ENCODE data around the gene PRRT4. TPM values are rescaled to one million over a fixed set of nuclear protein-coding genes. Genes with fewer than 3 reads are reported as not detected.

Gene PRRT4
- total and polyA plus RNA-seq, 9 of the 15 experiments (the other 6 are each of a cell fraction or from before 2014, with no cell fraction given): not detected

DNA sequence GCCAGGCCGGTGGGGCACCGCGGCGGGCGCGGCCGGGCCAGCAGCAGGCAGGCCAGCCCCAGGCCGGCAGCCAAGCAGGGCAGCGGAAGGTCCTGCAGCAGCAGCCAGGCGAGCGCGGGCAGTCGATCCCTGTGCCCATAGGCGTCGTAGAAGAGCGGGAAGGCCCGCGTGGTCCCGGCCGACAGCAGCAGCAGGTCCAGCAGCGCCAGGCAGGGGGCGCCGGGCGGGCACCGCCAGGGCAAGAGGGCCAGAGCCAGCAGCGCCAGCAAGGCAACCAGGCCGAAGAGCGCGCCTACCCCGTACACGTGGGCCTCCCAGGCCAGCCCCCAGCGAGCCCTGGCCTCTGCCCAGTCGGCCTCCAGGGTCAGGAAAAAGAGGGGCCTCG is 9.3 kb downstream of the PRRT4 start (continued):
- TF ChIP-seq, protein P1, sequence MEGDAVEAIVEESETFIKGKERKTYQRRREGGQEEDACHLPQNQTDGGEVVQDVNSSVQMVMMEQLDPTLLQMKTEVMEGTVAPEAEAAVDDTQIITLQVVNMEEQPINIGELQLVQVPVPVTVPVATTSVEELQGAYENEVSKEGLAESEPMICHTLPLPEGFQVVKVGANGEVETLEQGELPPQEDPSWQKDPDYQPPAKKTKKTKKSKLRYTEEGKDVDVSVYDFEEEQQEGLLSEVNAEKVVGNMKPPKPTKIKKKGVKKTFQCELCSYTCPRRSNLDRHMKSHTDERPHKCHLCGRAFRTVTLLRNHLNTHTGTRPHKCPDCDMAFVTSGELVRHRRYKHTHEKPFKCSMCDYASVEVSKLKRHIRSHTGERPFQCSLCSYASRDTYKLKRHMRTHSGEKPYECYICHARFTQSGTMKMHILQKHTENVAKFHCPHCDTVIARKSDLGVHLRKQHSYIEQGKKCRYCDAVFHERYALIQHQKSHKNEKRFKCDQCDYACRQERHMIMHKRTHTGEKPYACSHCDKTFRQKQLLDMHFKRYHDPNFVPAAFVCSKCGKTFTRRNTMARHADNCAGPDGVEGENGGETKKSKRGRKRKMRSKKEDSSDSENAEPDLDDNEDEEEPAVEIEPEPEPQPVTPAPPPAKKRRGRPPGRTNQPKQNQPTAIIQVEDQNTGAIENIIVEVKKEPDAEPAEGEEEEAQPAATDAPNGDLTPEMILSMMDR (IDR thresholded peaks at IDR 0.05 in 2 of 3, conservative IDR thresholded peaks at IDR 0.05 in 1 of 3; ENCODE audit: insufficient read depth in 2 of 3, low read depth in 1 of 3, low read length in 3 of 3): 0 out of 6 replicates have a peak, but pooled peaks of 1 of the 3 experiments have one; percentile 9
- TF ChIP-seq SMARCE1 (IDR thresholded peaks at IDR 0.05) (no peak), MAFK (IDR thresholded peaks at IDR 0.05; ENCODE audit: low read length) (no peak), ZNF717 (CRISPR knock-in tag; IDR thresholded peaks at IDR 0.05) (no peak), CBX5 (IDR thresholded peaks at IDR 0.05; ENCODE audit: borderline replicate concordance, low read depth) (no peak), GABPB2 (CRISPR knock-in tag; conservative IDR thresholded peaks at IDR 0.05) (no peak), GATAD2A (IDR thresholded peaks at IDR 0.05) (no peak), CBX8 (IDR thresholded peaks at IDR 0.05; ENCODE audit: borderline replicate concordance, extremely low read depth, low read depth, low read length, poor library complexity, severe bottlenecking) (no peak)

DNA sequence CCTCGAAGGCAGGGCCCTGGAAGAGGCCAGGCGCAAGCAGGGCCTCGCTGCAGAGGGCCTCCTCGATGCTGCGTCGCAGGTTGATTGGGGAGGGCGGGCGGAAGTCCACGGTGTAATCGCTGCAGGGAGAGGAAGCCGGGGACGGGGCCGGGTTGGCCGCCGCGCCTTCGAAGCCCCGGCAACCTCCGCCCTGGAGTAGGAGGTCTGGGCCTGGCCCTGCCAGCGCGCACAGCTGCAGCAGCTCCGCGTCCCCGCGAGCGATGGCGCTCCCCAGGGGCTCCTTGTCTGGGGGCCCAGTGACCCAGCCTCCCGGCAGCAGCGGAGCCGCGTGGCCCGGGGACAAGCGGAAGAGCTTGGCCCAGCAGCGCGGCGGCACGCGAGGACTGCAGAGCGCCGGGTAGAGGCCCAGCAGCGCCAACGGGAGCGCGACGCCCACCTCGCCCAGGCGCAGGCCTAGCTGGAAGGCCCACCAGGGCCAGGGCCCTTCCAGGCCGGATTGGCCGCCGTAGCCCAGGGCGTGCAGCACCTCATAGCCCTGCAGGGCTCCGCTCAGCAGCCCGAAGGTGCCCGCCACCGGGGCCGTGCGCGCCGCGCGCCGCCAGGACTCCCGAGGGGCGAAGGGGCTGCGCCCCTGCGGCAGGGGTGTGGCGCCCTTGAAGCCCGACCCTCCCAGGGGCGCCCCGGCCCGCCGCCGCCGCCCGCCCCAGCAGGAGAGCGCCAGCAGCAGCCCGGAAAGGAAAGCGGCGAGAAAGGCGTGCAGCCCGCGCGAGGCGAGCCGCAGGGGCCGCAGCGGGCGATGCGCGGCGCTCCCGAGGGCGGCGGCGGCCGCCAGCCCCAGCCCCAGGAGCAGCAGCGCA is 10.0 kb downstream of the PRRT4 start:
- Histone ChIP-seq H3K4me3 (no peak overlapping the region), H3K9ac (ENCODE audit: insufficient read depth in 1 of 2, low read depth in 2 of 2, low read length in 2 of 2) (no peak overlapping the region), H3K36me3 (ENCODE audit: control insufficient read depth, insufficient read depth, low read length) (no peaks in the 10 kb centered on the region), H3K27ac (ENCODE audit: extremely low read depth, low read depth, low read length) (no peak overlapping the region), H3K79me2 (ENCODE audit: control insufficient read depth, insufficient read depth, low read length) (no peaks in the 10 kb centered on the region), H2AFZ (ENCODE audit: low read depth, low read length) (no peak overlapping the region), H3K27me3 (ENCODE audit: control insufficient read depth in 2 of 2, insufficient read depth in 2 of 2, low read length in 2 of 2) (peaks cover 2 to 30% of the 10 kb centered on the region in 2 experiments; a peak in 3 of 5 replicates), H4K20me1 (replicated peaks; ENCODE audit: control insufficient read depth, insufficient read depth, low read length) (no peaks in the 10 kb centered on the region), H3K4me1 (replicated peaks in 1 of 2; ENCODE audit: control insufficient read depth in 2 of 2, insufficient read depth in 2 of 2, low read length in 2 of 2) (peaks cover 12 to 20% of the 10 kb centered on the region in 2 experiments), H3K9me3 (replicated peaks; ENCODE audit: control insufficient read depth, insufficient read depth, low read depth, low read length) (no peaks in the 10 kb centered on the region), H3K9me1 (ENCODE audit: control insufficient read depth, insufficient read depth, low read length) (peaks cover 3% of the 10 kb centered on the region), H3K4me2 (ENCODE audit: insufficient read depth, low read length) (no peak overlapping the region)
- ATAC-seq: no peak
- FAIRE-seq: no peak
- ChIA-PET CTCF (ENCODE audit: low intra/inter-chr PET ratio) (no interaction called here), POLR2A (interaction anchor here (1.9 kb wide), 1 partner anchor 29 kb away, joined by 5 read pairs; no protein-coding TSS in a partner anchor)
- DNase-seq (ENCODE audit: extremely low read depth in 1 of 4, low spot score in 3 of 4): no peak
- intact Hi-C loops (cut with micrococcal nuclease): no loop called here
- WGBS (ENCODE audit: insufficient coverage, low coverage, missing lambda C conversion rate): 78% methylated on average over 70 of the region's 97 CpGs
- in situ Hi-C loops (cut with MboI): no loop called here
- TF ChIP-seq ZBTB17 (CRISPR knock-in tag; IDR thresholded peaks at IDR 0.05) (no peak), FOXM1 (IDR thresholded peaks at IDR 0.05; ENCODE audit: low read depth) (no peak), FOXM1 (CRISPR knock-in tag; IDR thresholded peaks at IDR 0.05; ENCODE audit: low read depth) (no peak), ZNF561 (CRISPR knock-in tag; conservative IDR thresholded peaks at IDR 0.05) (no peak), TGIF2 (CRISPR knock-in tag; IDR thresholded peaks at IDR 0.05) (no peak), SAFB (IDR thresholded peaks at IDR 0.05; ENCODE audit: borderline replicate concordance, low read depth, low read length) (no peak)
- TF ChIP-seq, protein P2, sequence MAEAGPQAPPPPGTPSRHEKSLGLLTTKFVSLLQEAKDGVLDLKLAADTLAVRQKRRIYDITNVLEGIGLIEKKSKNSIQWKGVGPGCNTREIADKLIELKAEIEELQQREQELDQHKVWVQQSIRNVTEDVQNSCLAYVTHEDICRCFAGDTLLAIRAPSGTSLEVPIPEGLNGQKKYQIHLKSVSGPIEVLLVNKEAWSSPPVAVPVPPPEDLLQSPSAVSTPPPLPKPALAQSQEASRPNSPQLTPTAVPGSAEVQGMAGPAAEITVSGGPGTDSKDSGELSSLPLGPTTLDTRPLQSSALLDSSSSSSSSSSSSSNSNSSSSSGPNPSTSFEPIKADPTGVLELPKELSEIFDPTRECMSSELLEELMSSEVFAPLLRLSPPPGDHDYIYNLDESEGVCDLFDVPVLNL (CRISPR knock-in tag; IDR thresholded peaks at IDR 0.05; ENCODE audit: low read depth): no peak
- TF ChIP-seq, protein P3, sequence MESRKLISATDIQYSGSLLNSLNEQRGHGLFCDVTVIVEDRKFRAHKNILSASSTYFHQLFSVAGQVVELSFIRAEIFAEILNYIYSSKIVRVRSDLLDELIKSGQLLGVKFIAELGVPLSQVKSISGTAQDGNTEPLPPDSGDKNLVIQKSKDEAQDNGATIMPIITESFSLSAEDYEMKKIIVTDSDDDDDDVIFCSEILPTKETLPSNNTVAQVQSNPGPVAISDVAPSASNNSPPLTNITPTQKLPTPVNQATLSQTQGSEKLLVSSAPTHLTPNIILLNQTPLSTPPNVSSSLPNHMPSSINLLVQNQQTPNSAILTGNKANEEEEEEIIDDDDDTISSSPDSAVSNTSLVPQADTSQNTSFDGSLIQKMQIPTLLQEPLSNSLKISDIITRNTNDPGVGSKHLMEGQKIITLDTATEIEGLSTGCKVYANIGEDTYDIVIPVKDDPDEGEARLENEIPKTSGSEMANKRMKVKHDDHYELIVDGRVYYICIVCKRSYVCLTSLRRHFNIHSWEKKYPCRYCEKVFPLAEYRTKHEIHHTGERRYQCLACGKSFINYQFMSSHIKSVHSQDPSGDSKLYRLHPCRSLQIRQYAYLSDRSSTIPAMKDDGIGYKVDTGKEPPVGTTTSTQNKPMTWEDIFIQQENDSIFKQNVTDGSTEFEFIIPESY (CRISPR knock-in tag; IDR thresholded peaks at IDR 0.05): peak; percentile 81
- BruUV-seq (replicated peaks): no TSS peak

All from K562 (cell line).